ENCODE results near the gene TMC8. TPM values are rescaled to one million over a fixed set of nuclear protein-coding genes. Genes with fewer than 3 reads are reported as not detected.
"Not testable (repeated sequence)": the region's sequence is repeated elsewhere in the genome, so short reads cannot be mapped to it uniquely, and the experiment has no call there.

The TMC8 gene, protein sequence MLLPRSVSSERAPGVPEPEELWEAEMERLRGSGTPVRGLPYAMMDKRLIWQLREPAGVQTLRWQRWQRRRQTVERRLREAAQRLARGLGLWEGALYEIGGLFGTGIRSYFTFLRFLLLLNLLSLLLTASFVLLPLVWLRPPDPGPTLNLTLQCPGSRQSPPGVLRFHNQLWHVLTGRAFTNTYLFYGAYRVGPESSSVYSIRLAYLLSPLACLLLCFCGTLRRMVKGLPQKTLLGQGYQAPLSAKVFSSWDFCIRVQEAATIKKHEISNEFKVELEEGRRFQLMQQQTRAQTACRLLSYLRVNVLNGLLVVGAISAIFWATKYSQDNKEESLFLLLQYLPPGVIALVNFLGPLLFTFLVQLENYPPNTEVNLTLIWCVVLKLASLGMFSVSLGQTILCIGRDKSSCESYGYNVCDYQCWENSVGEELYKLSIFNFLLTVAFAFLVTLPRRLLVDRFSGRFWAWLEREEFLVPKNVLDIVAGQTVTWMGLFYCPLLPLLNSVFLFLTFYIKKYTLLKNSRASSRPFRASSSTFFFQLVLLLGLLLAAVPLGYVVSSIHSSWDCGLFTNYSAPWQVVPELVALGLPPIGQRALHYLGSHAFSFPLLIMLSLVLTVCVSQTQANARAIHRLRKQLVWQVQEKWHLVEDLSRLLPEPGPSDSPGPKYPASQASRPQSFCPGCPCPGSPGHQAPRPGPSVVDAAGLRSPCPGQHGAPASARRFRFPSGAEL
- 0.60 to 1.2 TPM (median 1.1 TPM) in 3 replicates for total RNA-seq

DNA sequence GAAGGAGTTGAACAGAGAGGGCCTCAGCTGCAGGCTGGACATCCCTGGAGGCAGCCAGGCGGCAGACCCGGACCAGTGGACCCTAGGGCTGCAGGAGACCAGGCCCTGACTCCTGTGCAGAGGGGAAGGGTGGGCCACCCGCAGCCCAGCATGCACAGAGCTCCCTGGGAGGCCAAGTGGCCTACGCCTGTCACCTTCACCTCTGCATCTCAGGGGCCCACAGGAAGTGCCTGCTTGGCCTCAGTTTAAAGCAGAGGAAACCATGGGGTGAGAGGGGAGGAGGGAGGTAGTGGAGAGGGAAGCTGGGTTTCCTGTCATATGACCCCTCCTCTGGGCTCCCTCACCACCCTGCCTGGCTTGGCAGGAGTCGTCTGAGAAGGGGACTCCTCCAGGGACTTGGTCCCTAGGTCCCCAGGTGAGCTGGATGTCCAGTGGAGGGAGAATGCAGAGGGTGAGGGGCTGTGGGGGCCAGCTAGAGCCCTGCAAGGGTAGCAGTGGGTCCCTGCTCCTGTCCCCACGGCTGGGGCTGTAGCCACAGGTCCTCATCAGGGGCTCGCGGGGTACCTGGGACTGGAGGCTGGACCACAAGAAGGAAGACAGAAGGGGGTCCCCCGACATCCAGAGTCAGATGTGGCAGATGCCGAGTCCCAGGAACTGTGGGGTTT, at the start of gene TMC8:
TMC8 (plus strand) TSS at position 335 of the 665 bp plus-strand sequence. CDS start 818 bp downstream, outside the sequence.
- no peak within 1 kb of the TSS for H3K27ac Mint-ChIP-seq
- H3K4me1 Mint-ChIP-seq = peaks cover 27% of the 10 kb centered on the region
- H3K27me3 Mint-ChIP-seq (ENCODE audit: low read depth) = peaks cover 7% of the 10 kb centered on the region
- DNase-seq (ENCODE audit: low spot score in 2 of 2, unreplicated experiment in 2 of 2) = no peak
- H3K9me3 Mint-ChIP-seq = no peaks in the 10 kb centered on the region
- H3K36me3 Mint-ChIP-seq = no peaks in the 10 kb centered on the region
- TF ChIP-seq, protein P1, sequence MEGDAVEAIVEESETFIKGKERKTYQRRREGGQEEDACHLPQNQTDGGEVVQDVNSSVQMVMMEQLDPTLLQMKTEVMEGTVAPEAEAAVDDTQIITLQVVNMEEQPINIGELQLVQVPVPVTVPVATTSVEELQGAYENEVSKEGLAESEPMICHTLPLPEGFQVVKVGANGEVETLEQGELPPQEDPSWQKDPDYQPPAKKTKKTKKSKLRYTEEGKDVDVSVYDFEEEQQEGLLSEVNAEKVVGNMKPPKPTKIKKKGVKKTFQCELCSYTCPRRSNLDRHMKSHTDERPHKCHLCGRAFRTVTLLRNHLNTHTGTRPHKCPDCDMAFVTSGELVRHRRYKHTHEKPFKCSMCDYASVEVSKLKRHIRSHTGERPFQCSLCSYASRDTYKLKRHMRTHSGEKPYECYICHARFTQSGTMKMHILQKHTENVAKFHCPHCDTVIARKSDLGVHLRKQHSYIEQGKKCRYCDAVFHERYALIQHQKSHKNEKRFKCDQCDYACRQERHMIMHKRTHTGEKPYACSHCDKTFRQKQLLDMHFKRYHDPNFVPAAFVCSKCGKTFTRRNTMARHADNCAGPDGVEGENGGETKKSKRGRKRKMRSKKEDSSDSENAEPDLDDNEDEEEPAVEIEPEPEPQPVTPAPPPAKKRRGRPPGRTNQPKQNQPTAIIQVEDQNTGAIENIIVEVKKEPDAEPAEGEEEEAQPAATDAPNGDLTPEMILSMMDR (IDR thresholded peaks at IDR 0.05; ENCODE audit: unreplicated experiment) = no peak
- peak within 1 kb of the TSS; percentile 52 for H3K4me3 Mint-ChIP-seq

DNA sequence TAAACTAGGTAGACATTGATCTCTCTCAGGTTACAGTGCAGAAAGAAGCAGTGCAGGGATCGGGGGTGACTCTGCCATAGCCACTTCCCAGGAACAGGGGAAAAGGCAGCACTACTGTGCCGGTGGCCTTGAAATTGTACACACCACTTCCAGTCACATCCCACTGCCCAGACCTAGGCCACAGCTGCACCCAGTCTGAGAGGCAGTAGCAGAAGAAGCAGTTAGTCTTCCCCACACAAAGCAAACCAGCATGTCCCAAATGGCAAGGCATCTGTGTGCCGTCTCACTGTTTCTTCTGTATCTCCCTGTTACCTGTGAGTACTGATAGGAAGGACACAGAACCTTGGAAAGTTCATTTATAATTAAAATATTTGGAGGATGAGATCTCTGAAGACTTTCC, 49.0 kb upstream of the TMC8 start:
- no peaks in the 10 kb centered on the region for H3K27me3 Mint-ChIP-seq (ENCODE audit: low read depth)
- TF ChIP-seq, protein P1 (IDR thresholded peaks at IDR 0.05; ENCODE audit: unreplicated experiment) = no peak
- no peak for DNase-seq (ENCODE audit: low spot score in 2 of 2, unreplicated experiment in 2 of 2)
- peaks cover 25% of the 10 kb centered on the region for H3K36me3 Mint-ChIP-seq
- H3K4me3 Mint-ChIP-seq = no peak overlapping the region
- no peaks in the 10 kb centered on the region for H3K9me3 Mint-ChIP-seq
- H3K27ac Mint-ChIP-seq = no peak overlapping the region
- H3K4me1 Mint-ChIP-seq = peaks cover 4% of the 10 kb centered on the region

DNA sequence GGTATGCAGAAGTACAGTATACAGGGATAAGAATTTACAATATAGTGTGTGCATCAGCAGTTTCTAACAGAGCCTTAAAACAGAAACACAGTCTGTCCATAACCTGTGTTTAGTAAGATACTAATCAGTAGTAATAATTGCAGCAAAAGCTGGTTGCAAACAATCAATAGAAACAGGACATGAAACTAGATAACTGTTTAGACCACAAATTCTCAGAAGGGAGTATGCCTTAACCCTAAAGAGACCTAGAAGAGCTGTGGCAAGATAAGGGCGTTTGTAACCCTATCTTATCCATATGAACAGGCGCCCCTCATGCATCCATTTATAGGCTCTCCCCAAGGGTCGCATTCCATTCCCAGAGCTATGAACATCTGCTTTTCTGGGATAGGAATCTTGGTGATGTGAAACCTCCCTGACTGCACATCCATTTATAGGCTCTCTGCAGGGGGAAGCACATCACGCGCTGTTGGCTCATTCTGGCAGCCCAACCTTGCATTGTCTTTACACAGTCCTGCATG, 48.2 kb upstream of the TMC8 start:
- H3K36me3 Mint-ChIP-seq = peaks cover 28% of the 10 kb centered on the region
- H3K27ac Mint-ChIP-seq; H3K27me3 Mint-ChIP-seq (ENCODE audit: low read depth); H3K4me3 Mint-ChIP-seq; DNase-seq (ENCODE audit: low spot score in 2 of 2, unreplicated experiment in 2 of 2); H3K4me1 Mint-ChIP-seq; H3K9me3 Mint-ChIP-seq: not testable (repeated sequence)

DNA sequence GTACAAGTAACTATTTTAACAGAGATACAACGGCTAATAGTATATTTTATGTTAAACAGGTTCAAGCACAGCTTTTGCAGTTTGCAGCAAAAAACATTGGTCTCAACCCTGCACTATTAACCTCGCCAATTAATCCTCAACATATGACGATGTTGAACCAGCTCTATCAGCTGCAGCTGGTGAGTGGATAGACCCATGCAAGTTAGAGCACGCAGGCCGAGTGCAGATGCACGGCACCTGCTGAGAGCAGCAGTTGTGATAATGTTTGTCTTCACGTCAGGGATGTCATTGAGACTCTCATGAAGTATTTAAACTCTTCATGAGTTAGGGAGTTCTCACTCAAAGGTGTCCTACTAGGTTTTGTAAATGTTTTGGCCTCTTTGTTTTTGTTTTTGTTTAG, 47.6 kb upstream of the TMC8 start:
- no peak overlapping the region for H3K27ac Mint-ChIP-seq
- no peak overlapping the region for H3K4me3 Mint-ChIP-seq
- no peaks in the 10 kb centered on the region for H3K9me3 Mint-ChIP-seq
- no peaks in the 10 kb centered on the region for H3K27me3 Mint-ChIP-seq (ENCODE audit: low read depth)
- H3K36me3 Mint-ChIP-seq = peaks cover 27% of the 10 kb centered on the region
- no peak for DNase-seq (ENCODE audit: low spot score in 2 of 2, unreplicated experiment in 2 of 2)
- peaks cover 4% of the 10 kb centered on the region for H3K4me1 Mint-ChIP-seq
- TF ChIP-seq, protein P1 (IDR thresholded peaks at IDR 0.05; ENCODE audit: unreplicated experiment) = no peak

DNA sequence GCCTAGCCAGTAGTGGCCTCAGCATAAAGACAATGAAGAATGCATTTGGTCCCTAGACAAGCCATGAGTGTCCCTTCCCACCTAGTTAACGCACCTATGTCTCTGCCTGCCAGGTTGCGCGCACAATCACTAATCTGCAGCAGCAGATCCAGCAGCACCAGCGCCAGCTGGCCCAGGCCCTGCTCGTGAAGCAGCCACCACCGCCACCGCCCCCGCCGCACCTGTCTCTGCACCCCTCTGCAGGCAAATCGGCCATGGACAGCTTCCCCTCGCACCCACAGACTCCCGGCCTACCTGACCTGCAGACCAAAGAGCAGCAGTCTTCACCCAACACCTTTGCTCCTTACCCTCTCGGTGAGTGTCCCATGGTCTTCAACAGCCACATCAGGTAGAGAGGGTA, 43.8 kb upstream of the TMC8 start:
- no peak for DNase-seq (ENCODE audit: low spot score in 2 of 2, unreplicated experiment in 2 of 2)
- Mint-ChIP-seq H3K4me1 (peaks cover 4% of the 10 kb centered on the region), H3K4me3 (no peak overlapping the region), H3K27ac (no peak overlapping the region), H3K36me3 (peaks cover 25% of the 10 kb centered on the region), H3K27me3 (ENCODE audit: low read depth) (no peaks in the 10 kb centered on the region), H3K9me3 (no peaks in the 10 kb centered on the region)
- TF ChIP-seq, protein P1 (IDR thresholded peaks at IDR 0.05; ENCODE audit: unreplicated experiment) = no peak
